H1 (cell line): ENCODE data around the gene MEX3D. TPM values are rescaled to one million over a fixed set of nuclear protein-coding genes. Genes with fewer than 3 reads are reported as not detected.

Experiments used
- CTCF ChIA-PET: fragments of 300-600 bp; sonication (Branson Sonifier 250); formaldehyde crosslinking; loops from one replicate; lab custom pipeline; 2021; ENCODE audit not compliant: partially characterized antibody; lab: Charles Lee
- POLR2A ChIA-PET: fragments of 300-600 bp; sonication (Branson Sonifier 250); formaldehyde crosslinking; loops from one replicate; lab custom pipeline; 2021; ENCODE audit warnings: inconsistent platforms; ENCODE audit not compliant: partially characterized antibody; lab: Charles Lee
- DNase-seq, 2 experiments: peaks; one replicate each; pipeline versions ENCODE4 v3.0.0 to v3.0.0-alpha.2; 2010 to 2022; ENCODE audit warnings: low spot score in 2 of 2, low read depth in 1 of 2, mixed read lengths in 1 of 2
- FAIRE-seq: peaks from 2 replicates; lab custom pipeline; 2011; peaks lifted over from hg19 to GRCh38; lab: Jason Lieb, UNC
- H2AFZ ChIP-seq: 2 replicates; pipeline ENCODE4 v1.8.1; 2012; ENCODE audit warnings: low read length, inconsistent platforms
- H2AK5ac ChIP-seq: 2 replicates; pipeline ENCODE4 v1.6.1; 2013; ENCODE audit warnings: low read depth, low read length
- H2BK120ac ChIP-seq: replicated peaks from 2 replicates; pipeline ENCODE3; 2013; ENCODE audit warnings: low read depth, low read length, inconsistent platforms
- H2BK12ac ChIP-seq: 2 replicates; pipeline ENCODE4 v1.6.1; 2013; ENCODE audit warnings: low read depth, low read length
- H2BK15ac ChIP-seq: 2 replicates; pipeline ENCODE4 v1.6.1; 2013; ENCODE audit warnings: low read length
- H2BK20ac ChIP-seq: 2 replicates; pipeline ENCODE4 v1.6.1; 2013; ENCODE audit warnings: low read length
- H2BK5ac ChIP-seq: 2 replicates; pipeline ENCODE4 v1.6.1; 2013; ENCODE audit warnings: low read depth, low read length
- H3K14ac ChIP-seq: 2 replicates; pipeline ENCODE4 v1.6.1; 2013; ENCODE audit warnings: inconsistent platforms; ENCODE audit not compliant: insufficient read length
- H3K18ac ChIP-seq: 2 replicates; pipeline ENCODE4 v1.6.1; 2013; ENCODE audit warnings: low read length; ENCODE audit errors: extremely low read depth
- H3K23ac ChIP-seq: 2 replicates; pipeline ENCODE4 v1.6.1; 2013; ENCODE audit warnings: inconsistent platforms; ENCODE audit not compliant: insufficient read length
- H3K23me2 ChIP-seq: 2 replicates; pipeline ENCODE4 v1.6.1; 2013; ENCODE audit warnings: low read depth, low read length
- H3K27ac ChIP-seq: 2 replicates; pipeline ENCODE4 v1.6.1; 2011; ENCODE audit warnings: low read depth, low read length, inconsistent platforms
- H3K27me3 ChIP-seq, 4 experiments: replicated peaks in 1 of 4; 1 replicate in 1 of 4; 2 replicates in 3 of 4; pipeline versions ENCODE4 v1.6.1 to v1.8.1; 2011 to 2013; ENCODE audit warnings: low read length in 3 of 4, mild to moderate bottlenecking in 3 of 4, inconsistent platforms in 2 of 4, mixed read lengths in 2 of 4, moderate library complexity in 1 of 4; ENCODE audit not compliant: control insufficient read depth in 3 of 4, insufficient read depth in 3 of 4; ENCODE audit errors: extremely low read depth in 1 of 4
- H3K36me3 ChIP-seq, 4 experiments: 2 replicates each; pipeline versions ENCODE4 v1.6.1 to v1.8.1; 2011 to 2013; ENCODE audit warnings: mild to moderate bottlenecking in 4 of 4, low read length in 3 of 4, moderate library complexity in 2 of 4, control low read depth in 1 of 4, inconsistent platforms in 1 of 4; ENCODE audit not compliant: insufficient read depth in 4 of 4, control insufficient read depth in 2 of 4
- H3K4ac ChIP-seq: replicated peaks from 2 replicates; pipeline ENCODE3; 2013; ENCODE audit warnings: low read length, low read depth, mixed read lengths, inconsistent platforms; ENCODE audit not compliant: insufficient read length
- H3K4me1 ChIP-seq, 4 experiments: replicated peaks in 1 of 4; 1 replicate in 1 of 4; 2 replicates in 3 of 4; pipeline versions ENCODE4 v1.6.1 to v1.8.1; 2011 to 2013; ENCODE audit warnings: low read length in 3 of 4, inconsistent platforms in 2 of 4, mixed read lengths in 1 of 4; ENCODE audit not compliant: insufficient read depth in 4 of 4, control insufficient read depth in 3 of 4
- H3K4me2 ChIP-seq, 2 experiments: 2 replicates each; pipeline versions ENCODE4 v1.6.1 to v1.8.1; 2011 to 2013; ENCODE audit warnings: low read depth in 2 of 2, low read length in 2 of 2, control low read depth in 1 of 2, inconsistent platforms in 1 of 2, mild to moderate bottlenecking in 1 of 2; ENCODE audit not compliant: insufficient read depth in 1 of 2
- H3K4me3 ChIP-seq, 4 experiments: fragments of 200-600, 300-600 bp in 1 of 4; sonication (generic), shearing (Covaris generic), sonication (Bioruptor Twin) in 1 of 4; 2 replicates each; pipeline versions ENCODE4 v1.5.1 to v1.8.1; 2011 to 2016; ENCODE audit warnings: low read length in 4 of 4, low read depth in 3 of 4, control low read depth in 2 of 4, inconsistent platforms in 2 of 4, mild to moderate bottlenecking in 2 of 4, mixed read lengths in 1 of 4, moderate library complexity in 1 of 4; ENCODE audit not compliant: insufficient read depth in 2 of 4; ENCODE audit errors: extremely low read depth in 1 of 4
- H3K56ac ChIP-seq: replicated peaks from 2 replicates; pipeline ENCODE3; 2013; ENCODE audit warnings: low read depth, mild to moderate bottlenecking, mixed read lengths, low read length, inconsistent platforms; ENCODE audit not compliant: insufficient read length
- H3K79me1 ChIP-seq: 2 replicates; pipeline ENCODE4 v1.6.1; 2013; ENCODE audit warnings: low read depth, low read length, control low read depth
- H3K79me2 ChIP-seq, 2 experiments: 2 replicates each; pipeline versions ENCODE4 v1.6.1 to v1.8.1; 2012 to 2013; ENCODE audit warnings: low read length in 2 of 2, mild to moderate bottlenecking in 2 of 2, inconsistent platforms in 1 of 2; ENCODE audit not compliant: insufficient read depth in 2 of 2, control insufficient read depth in 1 of 2
- H3K9ac ChIP-seq, 4 experiments: replicated peaks in 1 of 4; 1 replicate in 1 of 4; 2 replicates in 3 of 4; pipeline versions ENCODE4 v1.6.1 to v1.8.1; 2011 to 2013; ENCODE audit warnings: low read depth in 3 of 4, low read length in 3 of 4, control low read depth in 2 of 4, mild to moderate bottlenecking in 2 of 4, moderate library complexity in 2 of 4, inconsistent platforms in 1 of 4; ENCODE audit errors: extremely low read depth in 1 of 4
- H3K9me3 ChIP-seq, 2 experiments: 2 replicates each; pipeline versions ENCODE4 v1.6.1 to v1.8.1; 2012 to 2013; ENCODE audit warnings: mild to moderate bottlenecking in 2 of 2, moderate library complexity in 2 of 2, control low read depth in 1 of 2, inconsistent platforms in 1 of 2, low read depth in 1 of 2, low read length in 1 of 2, mixed read lengths in 1 of 2; ENCODE audit not compliant: insufficient read depth in 2 of 2
- H4K20me1 ChIP-seq, 2 experiments: replicated peaks in 1 of 2; 2 replicates each; pipeline versions ENCODE3 to v1.8.1; 2011 to 2013; ENCODE audit warnings: inconsistent platforms in 2 of 2, low read length in 2 of 2, mild to moderate bottlenecking in 1 of 2; ENCODE audit not compliant: insufficient read depth in 2 of 2, control insufficient read depth in 1 of 2
- H4K5ac ChIP-seq: 2 replicates; pipeline ENCODE4 v1.6.1; 2013; ENCODE audit warnings: low read length, low read depth, mixed read lengths, inconsistent platforms; ENCODE audit not compliant: insufficient read length
- H4K8ac ChIP-seq: 2 replicates; pipeline ENCODE4 v1.8.0; 2013; ENCODE audit warnings: mild to moderate bottlenecking, moderate library complexity, low read length, inconsistent platforms; ENCODE audit not compliant: insufficient read depth; ENCODE audit errors: extremely low read depth
- H4K91ac ChIP-seq: replicated peaks from 2 replicates; pipeline ENCODE3; 2013; ENCODE audit warnings: low read length, mixed read lengths, inconsistent platforms; ENCODE audit not compliant: insufficient read length
- EP300 ChIP-seq, 2 experiments: IDR thresholded peaks; 1 replicate in 1 of 2; 2 replicates in 1 of 2; pipeline ENCODE4 v1.6.1; 2011 to 2012; ENCODE audit warnings: low read depth in 2 of 2, low read length in 2 of 2, mild to moderate bottlenecking in 2 of 2, borderline replicate concordance in 1 of 2, inconsistent platforms in 1 of 2, moderate library complexity in 1 of 2
- HDAC2 ChIP-seq, 2 experiments: fragments of 300-600 bp in 1 of 2; sonication (generic) in 1 of 2; IDR thresholded peaks; 2 replicates each; pipeline ENCODE4 v1.6.1; 2011 to 2012; ENCODE audit warnings: low read depth in 2 of 2, low read length in 2 of 2, mild to moderate bottlenecking in 2 of 2, moderate library complexity in 2 of 2, borderline replicate concordance in 1 of 2, inconsistent platforms in 1 of 2
- JUND ChIP-seq: IDR thresholded peaks from 2 replicates; pipeline ENCODE4 v1.6.1; 2011; ENCODE audit warnings: mild to moderate bottlenecking, improper control_type of control experiment, low read length
- NRF1 ChIP-seq: IDR thresholded peaks from 2 replicates; pipeline ENCODE4 v1.6.1; 2011; ENCODE audit warnings: mild to moderate bottlenecking, low read depth, low read length, improper control_type of control experiment
- PHF8 ChIP-seq: fragments of 200-600 bp; sonication (generic); conservative IDR thresholded peaks from 2 replicates; pipeline ENCODE4 v1.7.1; 2012; ENCODE audit warnings: low read depth, mild to moderate bottlenecking, inconsistent platforms, low read length, moderate library complexity
- RBBP5 ChIP-seq: IDR thresholded peaks from 2 replicates; pipeline ENCODE4 v1.7.1; 2012; ENCODE audit warnings: low read depth, mild to moderate bottlenecking, inconsistent platforms, low read length, moderate library complexity, borderline replicate concordance
- SIN3A ChIP-seq, 2 experiments: IDR thresholded peaks in 1 of 2; conservative IDR thresholded peaks in 1 of 2; 2 replicates each; pipeline ENCODE4 v1.6.1; 2011 to 2012; ENCODE audit warnings: low read length in 2 of 2, improper control_type of control experiment in 1 of 2, low read depth in 1 of 2, mild to moderate bottlenecking in 1 of 2
- TAF1 ChIP-seq: IDR thresholded peaks from 2 replicates; pipeline ENCODE4 v1.6.1; 2011; ENCODE audit warnings: mild to moderate bottlenecking, low read depth, low read length
- TAF7 ChIP-seq: optimal IDR thresholded peaks from 2 replicates; pipeline ENCODE3; 2011; ENCODE audit warnings: low read depth, mild to moderate bottlenecking, inconsistent platforms, low read length, moderate library complexity, borderline replicate concordance
- TBP ChIP-seq: IDR thresholded peaks from 2 replicates; pipeline ENCODE4 v1.6.1; 2011; ENCODE audit warnings: low read depth, low read length, improper control_type of control experiment
- WGBS, 2 experiments: shearing (Covaris generic) in 1 of 2; methylation state at CpG; one replicate each; pipeline versions ENCODE4 v1.1.6 to v1.1.7; 2013 to 2015; ENCODE audit warnings: low lambda C conversion rate in 2 of 2, mixed read lengths in 2 of 2, inconsistent platforms in 1 of 2, low coverage in 1 of 2, missing lambda C conversion rate in 1 of 2; ENCODE audit not compliant: insufficient replicate concordance in 2 of 2, insufficient coverage in 1 of 2, insufficient read length in 1 of 2; ENCODE audit errors: extremely low coverage in 1 of 2, missing lambda C conversion rate in 1 of 2; 5-methylcytosine and 5-hydroxymethylcytosine counted together
- polyA plus RNA-seq, 7 experiments: library from polyadenylated mRNA; depleted of rRNA in 3 of 7; stranded (reverse) in 5 of 7; unstranded in 2 of 7; fragments of >200 nt in 5 of 7; fragments of 200-250 nt in 2 of 7; gene quantifications; 1 replicate in 5 of 7; 2 replicates in 1 of 7; 4 replicates in 1 of 7; pipeline versions ENCODE4 v1.2.1 to v1.2.3, GENCODE V29; 2011 to 2013; ENCODE audit warnings: missing spikeins in 2 of 7, mixed read lengths in 2 of 7
- total RNA-seq: library from RNA; stranded (reverse); fragmentation: NEBNext Ultra II Directional; extraction: Animal tissue kit (Norgen Biotek cat#: 25700); gene quantifications from 2 replicates; pipeline ENCODE4 v1.2.1, GENCODE V29; 2021

Gene MEX3D
- total and polyA plus RNA-seq, 2 of the 8 experiments (the other 6 are each of a cell fraction or from before 2014, with no cell fraction given) = 20.8 to 78.8 TPM

DNA sequence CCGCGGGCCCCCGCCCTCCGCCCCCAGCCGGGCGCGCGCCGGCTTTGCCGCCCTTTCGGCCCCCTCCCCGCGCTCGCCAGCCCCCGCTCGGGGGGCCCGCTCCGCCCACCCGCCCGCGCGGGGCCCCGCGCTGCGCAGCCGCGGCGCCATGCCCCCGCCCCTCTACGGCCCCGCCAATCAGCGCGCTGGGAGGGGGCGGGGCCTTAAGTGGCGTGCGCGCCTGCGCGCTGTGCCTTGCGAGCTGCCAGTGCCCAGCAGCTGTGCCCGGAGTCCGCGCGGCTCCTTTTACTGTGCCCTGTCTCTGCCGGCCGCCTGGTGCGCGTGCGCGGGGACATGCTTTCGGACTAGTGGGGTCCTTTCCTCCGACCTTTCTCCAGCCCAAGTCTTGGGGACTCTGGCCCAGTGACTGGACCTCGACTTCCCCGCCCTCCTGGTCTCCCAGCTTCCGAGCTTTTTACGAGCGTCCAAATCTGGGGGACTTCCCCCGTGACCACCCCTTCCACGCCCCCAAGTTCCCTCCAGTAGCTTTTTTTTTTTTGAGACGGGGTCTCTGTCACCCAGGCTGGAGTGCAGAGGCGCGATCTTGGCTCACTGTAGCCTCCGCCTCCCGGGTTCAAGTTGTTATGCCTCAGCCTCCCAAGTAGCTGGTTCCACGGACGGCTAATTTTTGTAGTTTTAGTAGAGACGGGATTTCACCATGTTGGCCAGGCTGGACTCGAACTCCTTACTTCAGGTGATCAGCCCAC is 24.8 kb upstream of the MEX3D start, which contains the start of gene MBD3:
Gene MBD3 (minus strand): TSS at position 111 of the 746 bp plus-strand sequence. CDS start 234 bp downstream, outside the sequence.
- Histone ChIP-seq H3K4me1 (peaks cover 0 to 8% (median 6%) of the 10 kb centered on the region in 4 experiments; a peak in 6 of 7 replicates), H3K36me3 (peaks cover 7 to 18% (median 11%) of the 10 kb centered on the region in 4 experiments), H4K20me1 (peaks cover 4 to 14% of the 10 kb centered on the region in 2 experiments), H2BK5ac (peak within 1 kb of the TSS; percentile 93), H3K4me3 (peak within 1 kb of the TSS; percentile 82 to 93 (median 90)), H2BK120ac (no peak within 1 kb of the TSS), H4K91ac (peak within 1 kb of the TSS; percentile 98), H3K27me3 (no peaks in the 10 kb centered on the region), H2BK12ac (no peak within 1 kb of the TSS), H3K79me2 (peaks cover 0 to 38% of the 10 kb centered on the region in 2 experiments; a peak in 3 of 4 replicates), H4K8ac (peak within 1 kb of the TSS; percentile 99), H3K23me2 (peaks cover 5% of the 10 kb centered on the region), H3K23ac (no peak within 1 kb of the TSS), H2BK20ac (no peak within 1 kb of the TSS), H2AK5ac (peak within 1 kb of the TSS; percentile 82), H2AFZ (no peak within 1 kb of the TSS), H3K14ac (peak within 1 kb of the TSS; percentile 73), H3K56ac (peak within 1 kb of the TSS; percentile 85), H3K4ac (peak within 1 kb of the TSS; percentile 24), H2BK15ac (no peak within 1 kb of the TSS), H3K79me1 (peaks cover 11% of the 10 kb centered on the region; the same call in 1 of the 2 replicates), H4K5ac (peak within 1 kb of the TSS; percentile 93), H3K9ac (peak within 1 kb of the TSS; percentile 96 to 99 (median 98)), H3K27ac (peak within 1 kb of the TSS; percentile 98), H3K18ac (peak within 1 kb of the TSS; percentile 93), H3K9me3 (no peaks in the 10 kb centered on the region), H3K4me2 (peak within 1 kb of the TSS; percentile 88 to 95)
- ChIA-PET CTCF (interaction anchor here (0.9 to 1.5 kb wide), 5 partner anchors 8 to 46 kb away, joined by 3 to 6 read pairs (median 4); partner anchors contain the start of gene UQCR11), POLR2A (interaction anchor here (0.6 to 3.3 kb wide), 24 partner anchors 11 to 1569 kb away, joined by 3 to 38 read pairs (median 4); partner anchors contain the start of gene UQCR11)
- DNase-seq (peak; percentile 88 to 93), FAIRE-seq (no peak)
- 18% methylated on average over 31 of the region's 68 CpGs; no CpG with 5 or more reads in 1 of the 2 experiments for WGBS, 2 experiments
- peak in 1 of 2 experiments; percentile 34; a peak in 1 of 4 replicates for TF ChIP-seq SIN3A (conservative IDR thresholded peaks at IDR 0.05 in 1 of 2, IDR thresholded peaks at IDR 0.05 in 1 of 2; ENCODE audit: low read depth in 1 of 2, low read length in 2 of 2)
- no peak for TF ChIP-seq RBBP5
- TF ChIP-seq PHF8 = 0 out of 2 replicates have a peak, but pooled peaks have one; percentile 5
- no peak for TF ChIP-seq HDAC2 (IDR thresholded peaks at IDR 0.05; ENCODE audit: borderline replicate concordance in 1 of 2, low read depth in 2 of 2, low read length in 2 of 2)
- TF ChIP-seq EP300 (IDR thresholded peaks at IDR 0.05; ENCODE audit: borderline replicate concordance in 1 of 2, low read depth in 2 of 2, low read length in 2 of 2) = peak in 1 of 2 experiments; percentile 95; a peak in 1 of 3 replicates
- peak; percentile 81 for TF ChIP-seq NRF1
- TF ChIP-seq TBP = peak; percentile 31; the same call in 1 of the 2 replicates
- TF ChIP-seq TAF7 = peak; percentile 13
- TF ChIP-seq JUND = peak; percentile 43; the same call in 1 of the 2 replicates
- TF ChIP-seq TAF1 = peak; percentile 73
